ENCODE data around the gene SLC2A4.
"Not testable (repeated sequence)": the region's sequence is repeated elsewhere in the genome, so short reads cannot be mapped to it uniquely, and the experiment has no call there.

The SLC2A4 gene

DNA sequence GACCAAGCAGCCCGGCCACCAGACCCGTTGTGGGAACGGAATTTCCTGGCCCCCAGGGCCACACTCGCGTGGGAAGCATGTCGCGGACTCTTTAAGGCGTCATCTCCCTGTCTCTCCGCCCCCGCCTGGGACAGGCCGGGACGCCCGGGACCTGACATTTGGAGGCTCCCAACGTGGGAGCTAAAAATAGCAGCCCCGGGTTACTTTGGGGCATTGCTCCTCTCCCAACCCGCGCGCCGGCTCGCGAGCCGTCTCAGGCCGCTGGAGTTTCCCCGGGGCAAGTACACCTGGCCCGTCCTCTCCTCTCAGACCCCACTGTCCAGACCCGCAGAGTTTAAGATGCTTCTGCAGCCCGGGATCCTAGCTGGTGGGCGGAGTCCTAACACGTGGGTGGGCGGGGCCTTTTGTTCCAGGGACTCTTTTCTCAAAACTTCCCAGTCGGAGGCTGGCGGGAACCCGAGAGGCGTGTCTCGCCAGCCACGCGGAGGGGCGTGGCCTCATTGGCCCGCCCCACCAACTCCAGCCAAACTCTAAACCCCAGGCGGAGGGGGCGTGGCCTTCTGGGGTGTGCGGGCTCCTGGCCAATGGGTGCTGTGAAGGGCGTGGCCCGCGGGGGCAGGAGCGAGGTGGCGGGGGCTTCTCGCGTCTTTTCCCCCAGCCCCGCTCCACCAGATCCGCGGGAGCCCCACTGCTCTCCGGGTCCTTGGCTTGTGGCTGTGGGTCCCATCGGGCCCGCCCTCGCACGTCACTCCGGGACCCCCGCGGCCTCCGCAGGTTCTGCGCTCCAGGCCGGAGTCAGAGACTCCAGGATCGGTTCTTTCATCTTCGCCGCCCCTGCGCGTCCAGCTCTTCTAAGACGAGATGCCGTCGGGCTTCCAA, at the start of gene SLC2A4:
Gene SLC2A4 (plus strand): TSS at position 645 of the 879 bp plus-strand sequence. CDS start 217 bp downstream, at position 862.
- no peak for DNase-seq

DNA sequence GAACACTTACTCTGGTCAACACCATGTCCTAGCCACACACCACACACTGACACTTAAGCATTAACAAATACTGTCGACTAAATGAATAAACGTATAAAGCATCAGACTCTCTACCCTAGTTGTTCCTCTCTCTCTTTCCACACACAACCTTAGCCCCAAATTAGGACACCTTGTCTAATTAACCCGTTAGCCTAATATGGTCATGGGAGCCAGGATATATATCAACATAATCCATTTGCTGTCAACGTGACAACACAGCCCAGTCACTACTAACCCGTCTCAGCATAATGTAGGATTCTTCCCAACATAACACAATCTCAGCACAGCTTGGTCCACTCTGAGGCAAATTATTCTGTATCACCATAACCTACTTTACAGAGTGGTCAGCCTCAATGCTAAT, 49.4 kb upstream of the SLC2A4 start:
- DNase-seq = no peak

DNA sequence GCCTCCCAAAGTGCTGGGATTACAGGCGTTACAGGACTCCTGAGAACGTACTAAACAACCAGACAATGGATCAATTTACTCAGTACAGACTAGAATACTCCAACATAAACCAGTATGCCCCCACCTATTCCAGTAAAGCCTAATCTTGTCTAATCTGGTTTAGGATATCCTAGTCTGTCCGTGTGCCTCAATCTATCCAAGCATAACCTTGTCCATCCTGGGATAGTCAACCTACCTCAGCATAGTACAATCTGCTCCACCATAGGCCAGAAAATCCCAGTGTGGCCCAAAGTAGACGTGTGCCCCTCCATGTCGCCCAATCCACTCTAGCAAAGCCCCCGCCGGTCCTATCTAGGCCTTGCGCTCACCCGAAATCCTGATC, 47.8 kb upstream of the SLC2A4 start:
- DNase-seq = no peak

DNA sequence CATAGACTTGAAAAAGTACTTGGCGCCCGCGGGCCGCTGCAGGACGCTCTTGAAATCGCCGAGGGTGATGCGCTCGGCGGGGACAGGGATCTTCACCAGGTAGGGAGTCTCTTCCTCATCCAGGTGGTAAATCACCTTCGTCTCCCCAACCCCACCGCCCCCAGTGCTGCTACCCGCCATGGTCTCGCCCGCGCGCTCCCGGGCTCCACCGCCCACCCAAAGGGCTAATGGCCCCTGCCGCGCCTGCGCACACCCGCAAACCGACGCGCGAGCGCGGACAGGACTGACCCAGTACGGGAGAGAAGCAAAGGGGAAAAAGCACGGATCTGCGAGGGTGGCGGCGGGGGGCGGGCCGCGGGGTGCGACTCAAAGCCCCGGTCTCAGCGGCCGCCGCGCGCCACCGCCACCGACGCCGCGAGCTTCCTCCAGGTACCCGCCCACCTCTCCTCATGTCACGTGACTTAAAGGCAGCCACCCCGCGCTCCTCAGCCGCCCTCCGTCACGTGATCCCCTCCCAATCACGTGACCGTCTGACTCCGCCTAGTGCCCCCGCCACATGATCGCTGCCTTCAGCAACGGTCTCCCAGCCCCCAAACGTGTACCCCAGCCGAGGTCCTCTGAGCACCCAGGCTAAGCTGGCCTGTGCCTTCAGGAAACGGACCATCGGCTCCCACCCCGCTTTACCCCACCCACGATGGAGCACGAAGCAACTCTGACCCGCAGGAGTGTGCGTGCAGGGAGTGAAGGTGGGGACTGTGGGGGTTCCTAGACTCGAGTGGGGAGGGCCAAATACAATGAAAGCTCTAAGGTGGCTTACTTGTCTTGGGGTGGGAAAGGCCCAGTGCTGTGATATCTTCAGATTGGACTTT, 47.2 kb upstream of the SLC2A4 start, which contains the start of gene DVL2:
Gene DVL2 (minus strand): TSS at position 435 of the 869 bp plus-strand sequence. CDS start 255 bp downstream, at position 180.
- no peak for DNase-seq

DNA sequence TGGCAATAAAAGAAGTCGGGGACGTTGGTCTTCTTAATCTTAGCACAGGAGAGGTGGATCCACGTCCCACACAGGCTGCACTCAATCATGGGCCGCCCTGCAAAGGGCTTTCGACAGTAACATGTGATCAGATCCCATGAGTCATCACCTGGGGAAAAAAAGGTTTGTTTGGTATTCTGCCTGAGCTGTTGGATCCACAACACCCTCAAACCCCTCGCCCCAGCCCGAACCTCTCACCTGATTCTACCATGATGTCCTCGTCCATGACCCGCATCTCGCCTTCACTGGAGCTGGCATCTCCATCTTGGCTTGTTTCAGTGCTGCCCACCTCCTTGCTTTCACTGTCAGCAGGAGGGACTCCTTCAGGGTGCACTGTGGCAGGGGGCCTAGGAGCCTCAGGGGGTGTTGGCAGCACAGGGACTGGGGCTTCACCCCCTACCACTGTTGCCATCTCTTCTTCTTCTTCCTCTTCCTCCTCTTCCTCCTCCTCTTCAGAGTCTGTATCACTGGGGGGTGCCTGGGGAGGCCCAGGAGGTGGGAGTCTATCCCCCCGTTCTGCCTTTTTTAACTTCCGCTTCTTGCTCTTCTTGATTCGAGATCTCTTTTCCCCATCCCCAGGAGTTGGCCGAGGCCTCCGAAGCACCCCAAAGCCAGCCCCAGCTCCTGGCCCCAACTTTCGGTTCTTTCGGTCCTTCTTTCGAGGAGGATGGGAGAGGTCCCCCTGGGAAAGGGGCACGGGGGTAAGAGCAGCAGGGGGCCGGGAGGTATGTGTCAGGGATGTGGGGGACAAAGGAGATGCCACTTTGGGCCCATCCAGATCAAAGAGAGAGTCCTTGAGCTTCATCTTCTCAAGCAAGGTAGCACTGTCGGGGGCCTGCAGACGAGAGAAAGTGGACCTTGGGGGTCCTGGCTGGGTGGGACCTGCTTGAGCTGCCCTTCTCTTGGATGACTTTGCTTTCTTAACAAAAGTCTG, 45.5 kb upstream of the SLC2A4 start:
- DNase-seq = no peak

DNA sequence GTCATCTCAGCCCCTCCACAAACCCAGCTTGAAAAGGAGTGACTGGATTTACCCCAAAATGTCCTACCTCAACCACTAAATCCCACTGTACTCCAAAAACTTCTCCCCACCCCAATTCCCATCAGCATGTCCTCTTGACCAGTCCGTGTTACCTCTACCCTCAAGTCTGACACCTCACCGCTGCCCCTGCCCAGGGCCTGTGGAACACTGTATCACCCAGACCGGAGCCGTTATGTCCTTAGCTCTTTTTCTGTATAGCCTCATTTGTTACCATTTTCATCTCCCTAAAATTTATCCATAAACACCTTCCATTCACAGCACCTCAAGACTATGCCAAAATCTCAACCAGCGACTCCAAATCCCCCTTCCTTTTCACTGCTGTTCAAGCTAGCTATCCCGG, 44.7 kb upstream of the SLC2A4 start:
- DNase-seq = no peak

DNA sequence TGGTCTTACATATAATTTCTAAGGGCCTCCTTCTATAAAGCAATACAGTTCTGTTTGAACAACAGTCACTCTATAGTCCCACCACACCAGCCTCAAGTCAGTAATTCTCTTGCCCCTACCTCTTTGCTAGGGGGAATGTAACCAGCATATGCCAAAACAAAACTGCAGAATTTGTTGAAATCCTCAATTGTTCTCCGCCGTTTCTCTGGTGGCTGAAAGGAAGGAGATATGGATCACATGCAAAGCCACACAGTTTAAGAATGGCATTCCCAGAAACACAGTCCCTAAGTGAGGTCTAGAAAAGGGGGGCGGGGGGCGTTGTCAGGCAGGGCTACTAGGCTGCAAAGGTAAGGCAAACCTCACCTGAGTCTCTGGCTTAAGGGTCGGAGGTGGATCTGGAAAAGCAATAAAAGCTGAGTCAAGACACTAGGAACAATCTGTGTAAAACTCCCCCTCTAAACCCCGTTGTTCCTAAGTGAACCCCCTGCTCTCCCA, 44.2 kb upstream of the SLC2A4 start:
- no peak for DNase-seq

DNA sequence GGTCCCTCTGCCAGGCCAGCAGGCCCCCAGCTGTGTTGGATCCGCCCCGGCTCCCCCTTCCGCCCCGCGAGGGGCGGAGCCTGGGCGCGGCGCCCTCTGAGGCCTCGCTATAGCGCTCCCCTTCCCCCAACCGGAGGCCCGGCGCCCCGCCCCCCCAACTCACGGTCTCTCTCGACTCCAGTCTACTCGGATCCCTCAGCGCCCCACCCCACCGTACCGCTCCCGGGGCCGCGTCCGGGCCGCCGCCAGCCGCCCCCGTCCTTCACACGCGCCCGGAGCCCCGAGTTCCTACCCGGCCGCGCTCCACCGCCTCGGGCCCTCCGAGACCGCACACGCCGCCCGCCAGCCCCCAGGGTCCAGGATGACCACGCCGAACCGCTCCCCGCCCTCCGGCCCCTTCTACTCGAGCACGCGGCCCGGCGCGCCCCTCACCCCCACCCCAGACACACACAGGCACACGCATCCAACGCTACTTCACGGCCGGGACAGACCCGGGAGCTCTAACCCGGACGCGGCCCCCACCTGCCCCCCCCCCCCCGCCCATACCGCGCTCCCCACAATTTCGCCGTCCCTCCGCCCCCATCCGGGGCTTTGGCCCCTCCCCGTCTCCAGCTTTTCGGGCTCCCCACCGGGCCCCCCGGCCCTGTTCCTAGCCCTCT, 43.6 kb upstream of the SLC2A4 start:
- no peak for DNase-seq

DNA sequence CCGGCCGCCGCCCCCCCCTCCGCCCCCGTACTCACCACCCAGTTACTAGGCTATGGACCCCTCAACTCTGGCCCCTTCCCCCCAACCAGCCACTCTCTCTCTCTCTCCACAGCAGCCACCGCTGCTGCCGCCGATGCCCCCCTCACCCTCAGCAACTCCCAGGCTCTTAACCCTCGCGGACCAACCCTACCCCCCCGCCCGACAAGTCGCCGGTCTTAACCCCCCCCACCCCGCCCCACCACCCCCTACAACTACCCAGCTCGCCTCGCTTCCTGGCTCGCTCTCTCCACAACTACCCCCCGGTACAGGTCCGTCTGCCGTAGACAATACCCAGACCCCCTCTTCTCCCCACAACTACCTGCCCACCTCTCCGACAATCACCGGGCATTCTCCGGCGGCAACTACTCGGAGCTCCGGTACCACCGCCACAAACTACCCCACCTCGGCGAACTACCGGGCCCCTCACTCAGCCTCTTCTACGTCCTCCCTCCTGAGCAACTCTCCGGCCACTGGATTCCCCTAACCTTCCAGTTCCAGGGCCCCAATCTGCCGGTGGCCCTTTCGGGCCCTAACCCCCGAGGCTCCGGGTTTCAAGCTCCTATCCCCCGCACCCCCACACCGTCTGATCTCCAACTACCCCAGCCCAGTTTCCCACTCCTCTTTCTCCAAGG, 43.0 kb upstream of the SLC2A4 start:
- DNase-seq = no peak

DNA sequence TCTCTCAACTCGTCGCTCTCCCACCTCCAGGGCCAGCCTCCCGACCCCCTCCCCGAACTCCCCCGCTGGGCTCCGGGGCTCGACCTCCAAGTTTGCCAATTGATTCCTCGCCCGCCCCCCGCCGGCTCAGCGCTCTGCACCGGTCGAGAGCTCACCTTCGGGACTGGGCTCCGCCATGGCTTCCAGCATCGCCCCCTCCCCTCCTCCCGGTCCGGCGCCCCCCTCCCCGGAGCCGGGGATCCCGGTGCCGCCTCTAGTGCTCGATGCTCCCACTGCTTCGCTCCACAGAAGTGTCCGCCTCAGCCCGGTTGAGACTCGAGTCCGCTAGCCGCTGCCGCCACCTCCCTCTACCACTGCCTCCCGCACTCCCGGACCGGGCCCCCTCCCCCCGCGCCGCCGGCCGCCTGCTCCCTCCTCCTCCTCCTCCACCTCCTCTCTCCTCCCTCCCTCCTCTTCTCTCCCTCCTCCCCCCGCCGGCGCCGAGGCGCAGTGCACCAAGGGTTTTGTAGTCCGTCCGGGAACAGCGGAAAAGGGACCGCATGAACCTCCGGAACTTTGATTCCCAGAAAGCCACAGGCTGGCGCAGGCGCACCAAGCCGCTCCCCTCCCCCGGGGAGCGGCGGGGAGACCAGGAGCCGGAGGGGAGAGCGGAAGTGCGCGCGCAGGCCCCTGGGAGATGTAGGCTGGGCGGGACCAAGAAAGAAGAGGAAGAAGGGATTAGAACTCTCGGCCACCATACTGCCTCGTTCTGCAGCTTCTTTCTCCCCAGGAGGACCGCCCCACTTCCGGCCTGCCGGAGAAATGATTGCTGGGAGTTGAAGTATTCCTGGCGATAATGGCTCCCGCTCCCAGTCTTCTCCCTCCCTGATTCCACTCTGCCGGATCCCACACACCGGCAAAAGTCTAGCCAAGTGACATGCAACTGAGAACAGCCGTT, 42.2 kb upstream of the SLC2A4 start, which contains the start of gene PHF23:
Gene PHF23 (minus strand): TSS at position 367 of the 937 bp plus-strand sequence. CDS start 178 bp downstream, at position 189.
- DNase-seq = peak; percentile 85

DNA sequence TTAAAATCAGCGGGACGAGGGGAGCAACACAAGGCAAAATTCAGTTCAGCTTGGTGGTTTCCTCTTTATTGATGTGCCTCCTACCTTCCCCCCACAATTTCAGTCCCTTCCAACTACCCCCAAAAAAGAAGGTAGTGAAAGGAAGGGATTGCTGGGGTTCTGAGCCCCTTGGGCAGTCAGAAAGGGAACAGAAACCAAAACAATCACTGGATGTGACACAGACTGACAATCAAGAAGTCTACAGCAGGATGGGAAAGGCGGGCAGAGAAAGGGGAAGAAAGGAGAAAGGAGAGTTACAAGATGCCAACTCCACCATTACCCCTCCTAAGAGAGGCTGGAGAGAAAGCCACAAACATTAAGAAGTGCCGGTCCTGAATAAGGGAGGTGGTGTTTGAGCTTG, 41.1 kb upstream of the SLC2A4 start:
- DNase-seq = no peak

DNA sequence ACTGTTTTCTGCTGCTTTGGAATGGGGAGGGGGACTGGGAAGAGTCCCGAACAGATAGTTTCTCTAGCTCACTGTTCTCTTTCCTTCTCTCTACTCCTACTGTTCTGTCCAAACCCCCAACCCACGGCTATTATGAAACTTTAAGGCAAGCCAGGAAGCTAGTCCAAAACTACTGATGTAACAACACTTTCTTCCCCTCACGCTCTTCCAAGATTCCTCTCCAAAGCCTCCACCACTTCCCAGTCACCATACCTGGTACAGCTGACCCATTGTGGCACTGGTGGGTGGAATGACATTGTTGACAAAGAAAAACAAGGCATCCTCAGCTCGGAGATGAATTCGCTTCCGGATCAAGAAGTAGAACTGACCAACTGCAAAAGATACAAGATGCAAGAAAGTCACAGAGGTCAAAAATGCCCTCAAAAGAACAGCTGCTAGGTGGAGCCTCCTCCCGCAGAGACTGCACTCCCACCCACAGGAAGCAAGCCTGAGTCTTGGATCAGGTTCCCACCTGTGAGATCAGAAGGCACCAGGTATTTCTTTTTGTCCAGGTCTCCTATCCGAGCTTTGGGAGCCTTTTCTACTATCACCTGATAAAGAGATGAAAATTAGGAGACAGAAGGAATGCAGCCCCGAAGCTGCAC, 40.3 kb upstream of the SLC2A4 start:
- no peak for DNase-seq

DNA sequence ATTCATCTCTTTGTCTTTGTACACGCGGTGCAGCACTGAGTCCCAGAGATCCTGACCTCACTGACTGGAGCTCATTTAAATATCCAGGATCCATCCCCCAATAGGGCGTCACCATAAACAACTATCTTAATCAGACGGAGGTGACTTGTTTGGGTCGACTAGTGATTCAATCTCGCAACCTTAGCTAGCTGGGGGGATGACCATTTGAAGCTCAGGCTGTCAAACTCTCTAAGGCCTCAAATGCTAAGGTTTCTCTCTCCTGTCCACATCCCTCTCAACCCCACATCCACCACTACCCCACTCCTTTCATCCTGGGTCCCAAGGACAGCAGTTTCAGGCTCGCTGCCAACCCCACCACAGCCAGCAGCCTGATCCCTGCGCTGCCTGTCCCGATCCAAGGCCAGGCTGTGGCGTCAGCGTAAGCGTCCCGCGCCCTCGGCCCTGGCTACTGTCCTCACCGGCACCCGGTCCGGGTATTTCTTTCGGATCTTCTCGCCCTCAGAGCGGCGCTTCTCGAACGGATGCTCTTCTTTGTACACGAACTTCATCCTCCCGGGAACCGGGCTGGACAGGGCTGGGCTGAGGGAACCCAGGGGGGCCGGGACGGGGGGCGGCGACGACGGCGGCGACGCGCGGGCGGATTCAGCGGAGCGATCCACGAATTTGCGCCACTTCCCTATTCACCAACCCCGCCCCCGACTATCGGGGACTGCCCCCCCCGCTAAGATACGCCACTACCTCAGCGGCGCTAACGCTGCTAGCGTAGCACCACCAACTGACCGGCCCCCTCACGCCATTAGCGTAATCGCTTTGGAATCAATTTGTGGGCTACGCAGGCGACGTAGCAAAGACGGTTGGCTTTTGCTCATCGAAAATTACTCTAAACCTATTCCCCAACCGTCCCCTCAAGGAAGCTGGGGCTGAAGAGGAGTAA, 39.5 kb upstream of the SLC2A4 start, which contains the start of gene GABARAP:
Gene GABARAP (minus strand): TSS at position 667 of the 934 bp plus-strand sequence. CDS start 119 bp downstream, at position 548.
- DNase-seq = no peak

DNA sequence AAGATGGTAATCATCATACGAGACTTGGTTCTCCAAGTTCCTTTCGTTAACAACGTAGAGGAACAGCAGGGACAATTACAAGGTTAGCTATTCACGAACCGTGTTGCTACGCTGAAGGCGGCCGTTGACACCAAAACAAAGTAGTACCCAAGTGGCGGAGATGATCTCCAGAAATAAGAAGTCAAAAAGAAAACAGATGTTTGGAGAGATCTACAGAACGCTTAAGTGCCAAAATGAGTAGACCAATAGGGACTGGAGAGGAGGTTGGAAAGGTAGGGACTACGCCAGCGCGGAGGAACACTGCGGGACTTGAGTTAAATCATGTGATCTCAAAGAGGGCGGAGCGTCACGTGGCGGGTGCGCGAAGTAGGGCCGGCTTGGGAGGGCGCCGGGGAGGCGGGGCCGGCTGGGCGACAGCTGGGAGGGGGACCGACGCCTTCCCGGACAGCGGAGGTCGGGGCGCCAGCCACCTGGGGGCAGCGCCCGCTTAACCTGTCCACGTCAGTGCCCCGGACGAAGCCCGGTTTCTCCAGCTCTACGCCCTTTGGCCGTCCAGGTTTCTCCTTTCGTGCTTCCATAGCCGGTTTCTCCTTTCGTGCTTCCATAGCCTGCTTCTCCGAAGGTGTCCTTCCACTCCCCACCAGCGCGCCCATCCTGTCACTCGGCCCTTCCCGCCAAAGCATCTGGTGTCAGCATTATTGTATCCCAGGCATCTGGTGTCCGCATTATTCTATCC, 38.6 kb upstream of the SLC2A4 start:
- DNase-seq = peak; percentile 53

DNA sequence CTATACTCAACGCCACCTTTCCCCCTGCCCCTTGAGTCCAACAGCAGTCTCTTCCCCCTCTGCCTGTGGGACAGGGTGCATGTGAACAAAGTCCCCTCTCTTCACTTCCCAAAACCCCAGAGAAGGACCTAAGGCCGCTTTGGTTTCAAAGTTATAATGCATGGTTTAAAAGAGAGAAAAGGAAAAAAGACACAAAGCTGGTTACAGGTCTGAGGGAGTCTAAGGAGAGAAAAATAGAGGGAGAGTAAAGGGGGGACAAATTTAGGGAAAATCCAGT, 38.1 kb upstream of the SLC2A4 start:
- no peak for DNase-seq

DNA sequence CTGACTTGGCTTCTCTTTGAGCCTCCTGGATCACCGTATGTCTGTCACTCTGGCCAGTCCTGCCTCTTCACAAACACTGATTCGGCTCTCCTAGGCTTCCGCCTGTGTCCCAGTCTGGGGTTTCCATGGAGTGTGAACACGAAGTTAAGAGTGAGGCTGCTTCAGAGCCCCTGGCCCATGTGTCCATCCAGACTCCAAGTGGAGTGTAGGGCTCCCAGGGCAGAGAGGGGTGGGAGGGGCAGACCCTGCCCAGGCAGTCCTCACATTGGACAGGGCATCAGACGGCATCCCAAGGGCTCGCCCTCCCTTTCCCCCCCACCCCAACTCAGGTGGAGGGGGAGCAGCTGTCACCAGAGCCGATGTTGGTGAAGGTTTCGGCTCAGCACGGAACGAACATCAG, 37.7 kb upstream of the SLC2A4 start:
- DNase-seq = not testable (repeated sequence)

DNA sequence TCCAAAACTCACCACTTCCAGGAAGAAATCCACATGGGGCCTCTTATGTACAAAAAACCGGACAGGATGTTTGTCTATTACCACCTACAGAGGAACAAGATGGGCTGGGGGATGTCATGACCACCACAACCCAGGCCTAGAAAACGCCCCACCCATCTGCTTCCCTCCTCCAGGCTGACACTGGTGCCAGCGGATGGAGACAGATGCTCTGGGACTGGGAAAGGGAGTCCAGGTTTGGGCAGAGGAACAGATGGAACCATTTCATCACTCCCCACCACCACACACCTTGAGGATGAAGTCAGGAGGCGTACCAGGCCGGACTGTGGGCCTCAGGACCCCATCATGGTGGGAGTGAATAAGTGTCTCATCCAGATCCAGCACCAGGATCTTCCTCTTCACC, 34.7 kb upstream of the SLC2A4 start:
- no peak for DNase-seq

DNA sequence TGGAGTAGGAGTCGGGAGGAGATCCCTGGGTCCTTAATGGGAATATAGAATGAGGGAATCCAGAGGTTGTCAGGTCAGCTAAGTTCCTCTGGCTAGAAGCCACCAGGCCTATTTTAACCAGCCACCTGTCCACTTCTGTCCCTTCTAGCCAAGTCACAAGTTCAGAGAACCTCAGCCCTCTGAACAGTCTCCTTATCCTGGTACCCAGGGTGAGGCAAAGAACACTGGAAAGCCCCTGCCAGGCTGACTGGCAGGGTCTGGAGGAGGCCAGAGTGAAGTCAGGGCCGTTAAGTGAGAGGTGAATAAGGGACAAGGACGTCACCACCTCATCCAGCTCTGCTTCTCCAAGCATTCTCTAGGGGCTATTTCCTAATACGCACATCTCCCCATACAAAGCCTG, 32.7 kb upstream of the SLC2A4 start:
- DNase-seq = no peak

All from NCI-H524 treated with DMSO at 0.1 percent for 48 hours (cell line).